Measurements from ENCODE around the gene CNN2. TPM values are rescaled to one million over a fixed set of nuclear protein-coding genes. Genes with fewer than 3 reads are reported as not detected.

Gene CNN2
- total and polyA plus RNA-seq, 9 of the 15 experiments (the other 6 are each of a cell fraction or from before 2014, with no cell fraction given): 12.1 to 174 (median 52.7) TPM

DNA sequence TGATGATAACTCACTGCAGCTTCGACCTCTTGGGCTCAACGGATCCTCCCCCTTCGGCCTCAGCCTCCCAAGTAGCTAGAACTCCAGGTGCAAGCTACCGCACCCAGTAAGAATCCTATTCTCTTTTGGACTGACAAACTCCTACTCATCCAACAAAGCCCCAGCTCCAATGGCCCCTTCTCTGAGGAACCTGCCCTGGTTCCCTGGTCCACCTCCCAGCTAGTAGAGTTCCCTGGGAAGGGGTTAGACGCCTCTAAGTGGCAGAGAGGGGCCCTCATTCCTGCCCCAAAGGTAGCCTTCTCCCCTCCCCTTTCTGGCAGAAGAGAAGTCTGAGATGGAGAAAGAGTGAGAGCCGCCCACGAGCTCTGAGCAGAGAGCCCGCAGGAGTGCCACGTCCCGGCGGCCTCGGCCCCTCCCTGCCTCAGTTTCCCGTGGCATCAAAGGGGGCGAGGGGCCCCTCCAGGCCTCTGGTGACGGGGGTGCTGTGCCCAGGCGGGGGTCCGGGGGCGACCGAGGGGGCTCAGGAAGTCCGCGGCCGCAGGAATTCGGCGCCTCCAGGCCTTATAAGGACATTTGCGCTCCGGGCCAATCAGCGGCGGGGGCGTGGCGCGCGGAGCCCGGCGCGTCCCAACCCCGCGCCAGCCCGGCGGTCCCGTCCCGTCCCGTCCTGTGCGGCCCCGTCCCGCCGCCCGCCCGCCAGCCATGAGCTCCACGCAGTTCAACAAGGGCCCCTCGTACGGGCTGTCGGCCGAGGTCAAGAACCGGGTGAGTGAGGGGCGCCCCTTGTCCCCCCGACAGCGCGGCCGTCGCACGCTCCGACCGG, at the start of gene CNN2 (continued):
- TF ChIP-seq ZKSCAN1 (IDR thresholded peaks at IDR 0.05; ENCODE audit: low read depth, low read length): no peak
- TF ChIP-seq STAT5A (IDR thresholded peaks at IDR 0.05; ENCODE audit: borderline replicate concordance, low read length): no peak
- no peak for TF ChIP-seq WHSC1 (IDR thresholded peaks at IDR 0.05; ENCODE audit: low read length)
- no peak for TF ChIP-seq GTF2F1 (IDR thresholded peaks at IDR 0.05; ENCODE audit: low read depth, low read length)
- TF ChIP-seq, protein P1, sequence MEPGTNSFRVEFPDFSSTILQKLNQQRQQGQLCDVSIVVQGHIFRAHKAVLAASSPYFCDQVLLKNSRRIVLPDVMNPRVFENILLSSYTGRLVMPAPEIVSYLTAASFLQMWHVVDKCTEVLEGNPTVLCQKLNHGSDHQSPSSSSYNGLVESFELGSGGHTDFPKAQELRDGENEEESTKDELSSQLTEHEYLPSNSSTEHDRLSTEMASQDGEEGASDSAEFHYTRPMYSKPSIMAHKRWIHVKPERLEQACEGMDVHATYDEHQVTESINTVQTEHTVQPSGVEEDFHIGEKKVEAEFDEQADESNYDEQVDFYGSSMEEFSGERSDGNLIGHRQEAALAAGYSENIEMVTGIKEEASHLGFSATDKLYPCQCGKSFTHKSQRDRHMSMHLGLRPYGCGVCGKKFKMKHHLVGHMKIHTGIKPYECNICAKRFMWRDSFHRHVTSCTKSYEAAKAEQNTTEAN (CRISPR knock-in tag; IDR thresholded peaks at IDR 0.05): no peak
- no peak for TF ChIP-seq TAF9B (IDR thresholded peaks at IDR 0.05; ENCODE audit: partially characterized antibody)
- TF ChIP-seq CREBBP (IDR thresholded peaks at IDR 0.05; ENCODE audit: low read depth, low read length): no peak
- no peak for TF ChIP-seq TAL1 (IDR thresholded peaks at IDR 0.05)
- no peak for TF ChIP-seq ZNF217 (CRISPR knock-in tag; IDR thresholded peaks at IDR 0.05)
- TF ChIP-seq, protein P2, sequence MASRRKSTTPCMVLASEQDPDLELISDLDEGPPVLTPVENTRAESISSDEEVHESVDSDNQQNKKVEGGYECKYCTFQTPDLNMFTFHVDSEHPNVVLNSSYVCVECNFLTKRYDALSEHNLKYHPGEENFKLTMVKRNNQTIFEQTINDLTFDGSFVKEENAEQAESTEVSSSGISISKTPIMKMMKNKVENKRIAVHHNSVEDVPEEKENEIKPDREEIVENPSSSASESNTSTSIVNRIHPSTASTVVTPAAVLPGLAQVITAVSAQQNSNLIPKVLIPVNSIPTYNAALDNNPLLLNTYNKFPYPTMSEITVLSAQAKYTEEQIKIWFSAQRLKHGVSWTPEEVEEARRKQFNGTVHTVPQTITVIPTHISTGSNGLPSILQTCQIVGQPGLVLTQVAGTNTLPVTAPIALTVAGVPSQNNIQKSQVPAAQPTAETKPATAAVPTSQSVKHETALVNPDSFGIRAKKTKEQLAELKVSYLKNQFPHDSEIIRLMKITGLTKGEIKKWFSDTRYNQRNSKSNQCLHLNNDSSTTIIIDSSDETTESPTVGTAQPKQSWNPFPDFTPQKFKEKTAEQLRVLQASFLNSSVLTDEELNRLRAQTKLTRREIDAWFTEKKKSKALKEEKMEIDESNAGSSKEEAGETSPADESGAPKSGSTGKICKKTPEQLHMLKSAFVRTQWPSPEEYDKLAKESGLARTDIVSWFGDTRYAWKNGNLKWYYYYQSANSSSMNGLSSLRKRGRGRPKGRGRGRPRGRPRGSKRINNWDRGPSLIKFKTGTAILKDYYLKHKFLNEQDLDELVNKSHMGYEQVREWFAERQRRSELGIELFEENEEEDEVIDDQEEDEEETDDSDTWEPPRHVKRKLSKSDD (conservative IDR thresholded peaks at IDR 0.05; ENCODE audit: low read length): no peak
- TF ChIP-seq, protein P3, sequence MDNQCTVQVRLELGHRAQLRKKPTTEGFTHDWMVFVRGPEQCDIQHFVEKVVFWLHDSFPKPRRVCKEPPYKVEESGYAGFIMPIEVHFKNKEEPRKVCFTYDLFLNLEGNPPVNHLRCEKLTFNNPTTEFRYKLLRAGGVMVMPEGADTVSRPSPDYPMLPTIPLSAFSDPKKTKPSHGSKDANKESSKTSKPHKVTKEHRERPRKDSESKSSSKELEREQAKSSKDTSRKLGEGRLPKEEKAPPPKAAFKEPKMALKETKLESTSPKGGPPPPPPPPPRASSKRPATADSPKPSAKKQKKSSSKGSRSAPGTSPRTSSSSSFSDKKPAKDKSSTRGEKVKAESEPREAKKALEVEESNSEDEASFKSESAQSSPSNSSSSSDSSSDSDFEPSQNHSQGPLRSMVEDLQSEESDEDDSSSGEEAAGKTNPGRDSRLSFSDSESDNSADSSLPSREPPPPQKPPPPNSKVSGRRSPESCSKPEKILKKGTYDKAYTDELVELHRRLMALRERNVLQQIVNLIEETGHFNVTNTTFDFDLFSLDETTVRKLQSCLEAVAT (IDR thresholded peaks at IDR 0.05): no peak
- no peak for TF ChIP-seq LEF1 (IDR thresholded peaks at IDR 0.05)
- TF ChIP-seq CREB1 (IDR thresholded peaks at IDR 0.05): peak; percentile 57; the same call in 1 of the 2 replicates
- no peak for TF ChIP-seq CREB1 (CRISPR knock-in tag; IDR thresholded peaks at IDR 0.05)
- peak; percentile 75 for TF ChIP-seq CCNT2 (IDR thresholded peaks at IDR 0.05; ENCODE audit: borderline replicate concordance, extremely low read depth, insufficient read length, low read depth, low read length)
- no peak for TF ChIP-seq ZNF282 (CRISPR knock-in tag; IDR thresholded peaks at IDR 0.05)
- TF ChIP-seq, protein P4, sequence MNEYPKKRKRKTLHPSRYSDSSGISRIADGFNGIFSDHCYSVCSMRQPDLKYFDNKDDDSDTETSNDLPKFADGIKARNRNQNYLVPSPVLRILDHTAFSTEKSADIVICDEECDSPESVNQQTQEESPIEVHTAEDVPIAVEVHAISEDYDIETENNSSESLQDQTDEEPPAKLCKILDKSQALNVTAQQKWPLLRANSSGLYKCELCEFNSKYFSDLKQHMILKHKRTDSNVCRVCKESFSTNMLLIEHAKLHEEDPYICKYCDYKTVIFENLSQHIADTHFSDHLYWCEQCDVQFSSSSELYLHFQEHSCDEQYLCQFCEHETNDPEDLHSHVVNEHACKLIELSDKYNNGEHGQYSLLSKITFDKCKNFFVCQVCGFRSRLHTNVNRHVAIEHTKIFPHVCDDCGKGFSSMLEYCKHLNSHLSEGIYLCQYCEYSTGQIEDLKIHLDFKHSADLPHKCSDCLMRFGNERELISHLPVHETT (CRISPR knock-in tag; conservative IDR thresholded peaks at IDR 0.05 in 1 of 2, IDR thresholded peaks at IDR 0.05 in 1 of 2): no peak
- TF ChIP-seq ZFP30 (CRISPR knock-in tag; IDR thresholded peaks at IDR 0.05; ENCODE audit: borderline replicate concordance): no peak
- TF ChIP-seq ZNF695 (CRISPR knock-in tag; IDR thresholded peaks at IDR 0.05): no peak
- no peak for TF ChIP-seq FUS (optimal IDR thresholded peaks at IDR 0.05; ENCODE audit: low read depth, low read length)
- TF ChIP-seq NFATC3 (IDR thresholded peaks at IDR 0.05): no peak
- TF ChIP-seq SP2 (IDR thresholded peaks at IDR 0.05; ENCODE audit: extremely low read depth, low read depth, low read length, poor library complexity, severe bottlenecking): no peak
- peak; percentile 59 for TF ChIP-seq NFIC (IDR thresholded peaks at IDR 0.05)
